DND-41 (cell line): ENCODE results near the gene RUFY2.

ENCODE experiments used
- ATAC-seq: fragments of 200-7000 bp; cut with Tn5 transposase; 3 replicates; pipeline ENCODE4 v1.9.1; 2021; ENCODE audit warnings: low read depth; ENCODE audit not compliant: insufficient read depth
- DNase-seq: peaks from one replicate; pipeline ENCODE4 v3.0.0-alpha.2; 2020
- H2AFZ ChIP-seq: 2 replicates; pipeline ENCODE4 v1.6.0; 2012; ENCODE audit warnings: low read depth, low read length
- H3K27ac ChIP-seq: 2 replicates; pipeline ENCODE4 v1.5.1; 2012; ENCODE audit warnings: low read length, inconsistent platforms
- H3K27me3 ChIP-seq: fragments of 200-600 bp; sonication (generic); 2 replicates; pipeline ENCODE4 v1.6.0; 2012; ENCODE audit warnings: low read length, mild to moderate bottlenecking, inconsistent platforms; ENCODE audit not compliant: insufficient read depth, poor library complexity
- H3K36me3 ChIP-seq: 2 replicates; pipeline ENCODE4 v1.5.1; 2012; ENCODE audit warnings: low read length, inconsistent platforms; ENCODE audit not compliant: insufficient read depth
- H3K4me1 ChIP-seq: 2 replicates; pipeline ENCODE4 v1.5.1; 2012; ENCODE audit warnings: mild to moderate bottlenecking, low read length; ENCODE audit not compliant: insufficient read depth
- H3K4me2 ChIP-seq: 2 replicates; pipeline ENCODE4 v1.6.0; 2012; ENCODE audit warnings: mild to moderate bottlenecking, moderate library complexity, low read length, inconsistent platforms; ENCODE audit not compliant: insufficient read depth
- H3K4me3 ChIP-seq, 2 experiments: fragments of 200-600 bp in 1 of 2; shearing (Covaris generic) in 1 of 2; 2 replicates each; pipeline ENCODE4 v1.5.1; 2012 to 2016; ENCODE audit warnings: inconsistent platforms in 2 of 2, low read length in 2 of 2, mild to moderate bottlenecking in 2 of 2, low read depth in 1 of 2, moderate library complexity in 1 of 2
- H3K79me2 ChIP-seq: 2 replicates; pipeline ENCODE4 v1.6.0; 2012; ENCODE audit warnings: low read length, inconsistent platforms; ENCODE audit not compliant: insufficient read depth
- H3K9ac ChIP-seq: 2 replicates; pipeline ENCODE4 v1.6.0; 2012; ENCODE audit warnings: low read depth, mild to moderate bottlenecking, inconsistent platforms, low read length, moderate library complexity
- H3K9me3 ChIP-seq: 2 replicates; pipeline ENCODE4 v1.5.1; 2012; ENCODE audit warnings: low read length, moderate library complexity, mild to moderate bottlenecking, inconsistent platforms; ENCODE audit not compliant: insufficient read depth, severe bottlenecking
- H4K20me1 ChIP-seq: 2 replicates; pipeline ENCODE4 v1.6.0; 2012; ENCODE audit warnings: low read length; ENCODE audit not compliant: insufficient read depth
- CTCF ChIP-seq: IDR thresholded peaks from 2 replicates; pipeline ENCODE4 v1.5.1; 2012; ENCODE audit warnings: borderline replicate concordance, low read length, moderate library complexity, mild to moderate bottlenecking; ENCODE audit not compliant: poor library complexity, severe bottlenecking; ENCODE audit errors: extremely low read depth
- EZH2 ChIP-seq: IDR thresholded peaks from 3 replicates; pipeline ENCODE4 v1.6.1; 2012; ENCODE audit warnings: borderline replicate concordance, low read depth, mild to moderate bottlenecking, moderate library complexity, low read length, inconsistent platforms; ENCODE audit not compliant: severe bottlenecking

RUFY2 gene

DNA sequence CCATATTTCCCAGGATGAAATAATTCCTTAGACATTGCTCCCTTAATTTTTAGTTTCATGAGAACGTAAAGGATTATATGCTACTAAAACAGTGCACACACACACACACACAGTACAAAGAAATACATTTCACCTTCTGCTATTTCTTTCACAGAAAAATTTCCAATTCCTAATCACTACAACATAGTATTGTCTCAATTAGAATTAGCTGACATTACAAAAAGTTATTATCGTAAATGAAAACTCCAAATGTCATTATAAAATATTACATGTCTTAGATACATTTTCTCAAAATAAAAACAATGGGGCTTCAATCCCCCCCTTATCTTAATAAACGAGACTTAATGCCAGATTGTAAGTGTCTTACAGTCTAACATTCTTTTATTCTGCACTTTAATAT is 12.3 kb upstream of the RUFY2 start:
- ATAC-seq (no peak), DNase-seq (no peak)
- Histone ChIP-seq H3K4me1 (peaks cover 19% of the 10 kb centered on the region), H3K4me2 (no peak overlapping the region), H3K9ac (no peak overlapping the region), H3K79me2 (peaks cover 4% of the 10 kb centered on the region), H3K27me3 (no peaks in the 10 kb centered on the region), H3K4me3 (no peak overlapping the region), H4K20me1 (0 out of 2 replicates have a peak, but pooled peaks cover 8% of the 10 kb centered on the region), H3K9me3 (no peaks in the 10 kb centered on the region), H3K27ac (no peak overlapping the region), H2AFZ (no peak overlapping the region), H3K36me3 (peaks cover 81% of the 10 kb centered on the region)
- no peak for TF ChIP-seq EZH2
- TF ChIP-seq CTCF: no peak

GRCh38 chr10:68408898-68409518 is 1.9 kb upstream of the RUFY2 start:
- Histone ChIP-seq H3K9me3 (no peaks in the 10 kb centered on the region), H4K20me1 (no peaks in the 10 kb centered on the region), H3K4me2 (no peak overlapping the region), H3K27ac (no peak overlapping the region), H3K4me3 (no peak overlapping the region), H2AFZ (no peak overlapping the region), H3K27me3 (no peaks in the 10 kb centered on the region), H3K36me3 (peaks cover 9% of the 10 kb centered on the region), H3K4me1 (peaks cover 24% of the 10 kb centered on the region), H3K9ac (no peak overlapping the region), H3K79me2 (peaks cover 30% of the 10 kb centered on the region)
- no peak for ATAC-seq
- no peak for DNase-seq
- TF ChIP-seq CTCF (no peak), EZH2 (no peak)

DNA sequence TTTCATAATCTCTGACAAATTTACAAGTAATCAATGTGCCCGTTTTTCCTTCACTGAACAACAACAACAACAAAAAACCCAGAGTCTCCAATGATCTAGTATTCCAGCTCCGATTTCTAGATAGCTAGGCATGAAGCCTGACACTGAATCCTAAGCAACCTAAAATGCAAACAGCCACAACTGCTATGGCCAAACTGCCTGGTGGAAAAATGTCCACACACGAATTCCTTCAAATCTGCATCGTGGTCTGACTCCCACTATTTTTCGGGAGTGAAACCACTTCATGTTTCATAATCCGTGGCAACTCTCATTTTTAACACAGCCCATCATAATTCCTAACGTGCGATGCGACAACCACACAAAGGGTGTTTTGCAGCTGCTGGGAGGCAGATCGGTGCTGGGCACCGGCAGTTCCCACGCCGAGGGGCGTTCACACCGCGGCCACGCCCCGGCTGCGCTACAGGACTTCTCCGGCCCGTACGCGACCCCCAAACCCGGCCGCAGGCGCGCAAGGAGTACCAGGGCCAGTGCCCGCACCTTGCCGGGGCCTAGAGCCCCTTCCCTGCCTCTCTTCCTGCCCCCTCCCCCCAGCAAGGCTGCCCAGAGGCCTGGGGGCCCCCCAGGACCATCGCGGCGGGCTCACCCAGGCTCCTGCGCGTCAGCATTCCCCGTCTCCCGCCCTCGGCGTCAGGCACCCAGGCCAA is 814 bp downstream of the RUFY2 start:
- Histone ChIP-seq H3K4me1 (peaks cover 24% of the 10 kb centered on the region), H2AFZ (peak overlapping the region; percentile 98), H3K9me3 (no peaks in the 10 kb centered on the region), H3K36me3 (peaks cover 11% of the 10 kb centered on the region), H3K9ac (peak overlapping the region; percentile 99), H4K20me1 (no peaks in the 10 kb centered on the region; the same call in 1 of the 2 replicates), H3K79me2 (peaks cover 52% of the 10 kb centered on the region), H3K27ac (peak overlapping the region; percentile 92), H3K27me3 (no peaks in the 10 kb centered on the region), H3K4me2 (peak overlapping the region; percentile 85), H3K4me3 (peak overlapping the region; percentile 97)
- TF ChIP-seq EZH2 (no peak), CTCF (no peak)
- DNase-seq: peak; percentile 63
- ATAC-seq: peak; percentile 51
